GM03348 (cell line): ENCODE data around the gene MAMDC2.

Experiments used
- DNase-seq: peaks from one replicate; pipeline ENCODE4 v3.0.0; 2012; ENCODE audit warnings: low spot score

Gene MAMDC2

GRCh38 chr9:70064496-70064895 lies 20.8 kb downstream of the MAMDC2 start:
- no peak for DNase-seq

- no peak for DNase-seq
These were observed 21.9 kb downstream of the MAMDC2 start for GRCh38 chr9:70065572-70065971.

- DNase-seq: no peak
These were observed 22.8 kb downstream of the MAMDC2 start for GRCh38 chr9:70066418-70066817.

GRCh38 chr9:70066874-70067273 lies 23.2 kb downstream of the MAMDC2 start:
- no peak for DNase-seq

- no peak for DNase-seq
These were observed 26.1 kb downstream of the MAMDC2 start for GRCh38 chr9:70069704-70070103.

GRCh38 chr9:70073193-70073592 lies 29.5 kb downstream of the MAMDC2 start:
- DNase-seq: peak; percentile 10

GRCh38 chr9:70073756-70074155 lies 30.1 kb downstream of the MAMDC2 start:
- no peak for DNase-seq

- DNase-seq: no peak
These were observed 33.0 kb downstream of the MAMDC2 start for GRCh38 chr9:70076678-70077077.

GRCh38 chr9:70079417-70080037 lies 35.9 kb downstream of the MAMDC2 start:
- peak; percentile 43 for DNase-seq

- DNase-seq: peak; percentile 14
These were observed 37.0 kb downstream of the MAMDC2 start for GRCh38 chr9:70080481-70081119.

GRCh38 chr9:70081120-70081495 lies 37.5 kb downstream of the MAMDC2 start:
- no peak for DNase-seq

- no peak for DNase-seq
These were observed 39.8 kb downstream of the MAMDC2 start for GRCh38 chr9:70083429-70083828.

GRCh38 chr9:70085241-70085640 lies 41.6 kb downstream of the MAMDC2 start:
- no peak for DNase-seq

GRCh38 chr9:70091103-70091502 lies 47.5 kb downstream of the MAMDC2 start:
- no peak for DNase-seq

GRCh38 chr9:70091572-70091971 lies 47.9 kb downstream of the MAMDC2 start:
- no peak for DNase-seq

GRCh38 chr9:70092190-70092589 lies 48.5 kb downstream of the MAMDC2 start:
- DNase-seq: no peak

GRCh38 chr9:70093095-70093494 lies 49.4 kb downstream of the MAMDC2 start:
- DNase-seq: no peak

- DNase-seq: no peak
These were observed 50.3 kb downstream of the MAMDC2 start for GRCh38 chr9:70093944-70094343.

GRCh38 chr9:70094747-70095146 lies 51.1 kb downstream of the MAMDC2 start:
- no peak for DNase-seq

- no peak for DNase-seq
These were observed 53.5 kb downstream of the MAMDC2 start for GRCh38 chr9:70097187-70097586.

- DNase-seq: no peak
These were observed 56.7 kb downstream of the MAMDC2 start for GRCh38 chr9:70100362-70100761.

GRCh38 chr9:70101265-70101664 lies 57.6 kb downstream of the MAMDC2 start:
- DNase-seq: peak; percentile 23

GRCh38 chr9:70105147-70105546 lies 61.5 kb downstream of the MAMDC2 start:
- no peak for DNase-seq

- no peak for DNase-seq
These were observed 62.9 kb downstream of the MAMDC2 start for GRCh38 chr9:70106571-70106970.
